Spinal cord (tissue), 10 donors: ENCODE data around the gene ALDH2. TPM values are rescaled to one million over a fixed set of nuclear protein-coding genes. Genes with fewer than 3 reads are reported as not detected.
"Not testable (repeated sequence)": the region's sequence is repeated elsewhere in the genome, so short reads cannot be mapped to it uniquely, and the experiment has no call there.

ENCODE experiments used
- DNase-seq, 6 donors: peaks; one replicate each; pipeline versions ENCODE4 v3.0.0 to v3.0.0-alpha.2; 2013 to 2015; ENCODE audit warnings: low spot score in 6 of 6, low read depth in 4 of 6
- H3K27ac ChIP-seq: one replicate; pipeline ENCODE4 v1.5.1; 2013; ENCODE audit warnings: low read depth, low read length, control low read depth
- H3K27me3 ChIP-seq: one replicate; pipeline ENCODE4 v1.6.1; 2013; ENCODE audit warnings: low read length; ENCODE audit not compliant: control insufficient read depth, insufficient read depth
- H3K36me3 ChIP-seq: one replicate; pipeline ENCODE4 v1.6.1; 2013; ENCODE audit warnings: low read length; ENCODE audit not compliant: control insufficient read depth, insufficient read depth
- H3K4me1 ChIP-seq: one replicate; pipeline ENCODE4 v1.6.1; 2013; ENCODE audit warnings: low read length; ENCODE audit not compliant: control insufficient read depth, insufficient read depth
- H3K4me3 ChIP-seq: one replicate; pipeline ENCODE4 v1.5.1; 2013; ENCODE audit warnings: low read depth, low read length, control low read depth
- H3K9me3 ChIP-seq: one replicate; pipeline ENCODE4 v1.6.1; 2013; ENCODE audit warnings: low read length; ENCODE audit not compliant: control insufficient read depth, insufficient read depth
- WGBS: methylation state at CpG from one replicate; pipeline ENCODE4 v1.1.5; 2013; ENCODE audit warnings: missing lambda C conversion rate; ENCODE audit not compliant: insufficient coverage; 5-methylcytosine and 5-hydroxymethylcytosine counted together
- polyA plus RNA-seq, 2 donors: library from polyadenylated mRNA; unstranded; fragments of 120-200 nt; gene quantifications; one replicate each; pipeline ENCODE4 v1.2.1, GENCODE V29; 2013; ENCODE audit not compliant: insufficient read length in 2 of 2
- total RNA-seq, 2 donors: library from RNA; depleted of rRNA in 1 of 2; stranded (reverse); fragments of 120-200 nt in 1 of 2; fragments of >200 nt in 1 of 2; gene quantifications; one replicate each; pipeline versions ENCODE4 v1.2.3 to v1.2.4, GENCODE V29; 2013 to 2014
- donor health status: healthy.

ALDH2 gene
- total and polyA plus RNA-seq, 4 donors, result 45.4 to 172 (median 108) TPM

DNA sequence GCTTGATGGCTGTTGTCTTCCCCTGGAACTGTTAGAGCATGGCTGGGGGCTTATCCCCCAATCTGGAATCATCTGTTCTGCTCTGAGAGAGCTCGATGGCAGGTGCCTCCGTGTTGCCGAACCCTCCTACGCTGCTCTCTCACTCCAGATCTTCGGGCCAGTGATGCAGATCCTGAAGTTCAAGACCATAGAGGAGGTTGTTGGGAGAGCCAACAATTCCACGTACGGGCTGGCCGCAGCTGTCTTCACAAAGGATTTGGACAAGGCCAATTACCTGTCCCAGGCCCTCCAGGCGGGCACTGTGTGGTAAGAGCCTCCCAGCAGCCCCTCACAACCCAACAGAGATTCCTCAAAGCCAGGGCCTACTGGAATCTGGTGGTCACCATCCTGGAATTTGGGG lies 33.0 kb downstream of the ALDH2 start:
- Histone ChIP-seq H3K27ac (no peak overlapping the region), H3K27me3 (no peaks in the 10 kb centered on the region), H3K4me3 (no peak overlapping the region), H3K4me1 (no peaks in the 10 kb centered on the region), H3K36me3 (peaks cover 66% of the 10 kb centered on the region), H3K9me3 (no peaks in the 10 kb centered on the region)
- 100% methylated on average over 9 of the region's 9 CpGs for WGBS
- no peak for DNase-seq

DNA sequence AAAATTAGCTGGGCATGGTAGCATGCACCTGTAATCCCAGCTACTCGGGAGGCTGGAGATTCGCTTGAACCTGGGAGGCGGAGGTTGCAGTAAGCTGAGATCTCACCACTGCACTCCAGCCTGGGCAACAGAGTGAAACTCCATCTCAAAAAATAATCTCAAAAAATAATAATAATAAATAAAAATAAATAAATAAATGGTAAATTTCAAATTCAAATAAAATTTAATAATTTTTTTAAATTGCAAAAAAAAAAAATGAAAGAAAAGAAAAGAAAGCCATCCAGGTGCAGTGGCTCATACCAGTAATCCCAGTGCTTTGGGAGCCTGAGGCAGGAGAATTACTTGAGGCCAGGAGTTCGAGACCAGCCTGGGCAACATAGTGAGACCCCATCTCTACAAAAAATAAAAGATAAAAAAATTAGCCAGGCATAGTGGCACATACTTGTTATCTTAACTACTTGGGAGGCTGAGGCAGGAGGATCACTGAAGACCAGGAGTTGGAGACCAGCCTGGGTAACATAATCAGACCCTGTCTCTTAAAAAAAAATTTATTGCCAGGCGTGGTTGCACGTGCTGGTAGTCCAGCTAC lies 36.4 kb downstream of the ALDH2 start:
- Histone ChIP-seq H3K36me3 (peaks cover 62% of the 10 kb centered on the region), H3K9me3 (no peaks in the 10 kb centered on the region)
- WGBS, result 50% methylated on average over 2 of the region's 6 CpGs

DNA sequence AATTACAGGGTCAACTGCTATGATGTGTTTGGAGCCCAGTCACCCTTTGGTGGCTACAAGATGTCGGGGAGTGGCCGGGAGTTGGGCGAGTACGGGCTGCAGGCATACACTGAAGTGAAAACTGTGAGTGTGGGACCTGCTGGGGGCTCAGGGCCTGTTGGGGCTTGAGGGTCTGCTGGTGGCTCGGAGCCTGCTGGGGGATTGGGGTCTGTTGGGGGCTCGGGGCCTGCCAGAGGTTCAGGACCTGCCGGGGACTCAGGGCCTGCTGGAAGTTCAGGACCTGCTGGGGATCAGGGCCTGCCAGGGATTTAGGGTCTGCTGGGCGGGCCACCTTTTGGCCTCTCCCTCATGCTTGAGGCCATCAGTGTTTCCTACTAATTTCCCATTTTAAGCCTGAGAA lies 37.1 kb downstream of the ALDH2 start:
- WGBS, result 96% methylated on average over 8 of the region's 8 CpGs
- Histone ChIP-seq H3K27ac (no peak overlapping the region), H3K4me3 (no peak overlapping the region), H3K9me3 (no peaks in the 10 kb centered on the region), H3K36me3 (peaks cover 64% of the 10 kb centered on the region), H3K27me3 (no peaks in the 10 kb centered on the region), H3K4me1 (no peaks in the 10 kb centered on the region)
- DNase-seq, result no peak

More for the DNA sequence above, 36.4 kb downstream of the ALDH2 start:
- Histone ChIP-seq H3K4me3 (no peak overlapping the region), H3K27ac (no peak overlapping the region), H3K27me3 (no peaks in the 10 kb centered on the region), H3K4me1 (no peaks in the 10 kb centered on the region)
- DNase-seq, result no peak

DNA sequence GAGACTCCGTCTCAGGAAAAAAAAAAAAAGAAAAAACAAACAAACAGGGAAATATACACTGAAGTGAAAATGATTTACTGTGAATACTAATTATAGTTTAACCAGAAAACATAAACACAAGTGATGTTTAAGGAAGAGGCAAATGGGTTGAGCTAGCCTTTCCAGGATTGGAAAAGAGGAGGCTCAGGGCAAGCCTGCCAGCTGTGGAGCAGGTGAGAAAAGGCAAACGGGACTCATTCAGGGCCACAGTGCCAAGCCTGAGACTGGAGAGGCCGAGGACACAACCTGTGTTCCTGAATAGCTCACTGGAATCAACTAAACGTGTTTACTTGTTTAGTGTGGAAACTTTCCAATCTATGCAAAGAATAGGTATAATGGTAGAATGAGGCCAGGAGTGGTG lies 39.6 kb downstream of the ALDH2 start:
- peaks cover 66% of the 10 kb centered on the region for H3K36me3 ChIP-seq
- WGBS, result 100% methylated on average over 3 of the region's 4 CpGs

DNA sequence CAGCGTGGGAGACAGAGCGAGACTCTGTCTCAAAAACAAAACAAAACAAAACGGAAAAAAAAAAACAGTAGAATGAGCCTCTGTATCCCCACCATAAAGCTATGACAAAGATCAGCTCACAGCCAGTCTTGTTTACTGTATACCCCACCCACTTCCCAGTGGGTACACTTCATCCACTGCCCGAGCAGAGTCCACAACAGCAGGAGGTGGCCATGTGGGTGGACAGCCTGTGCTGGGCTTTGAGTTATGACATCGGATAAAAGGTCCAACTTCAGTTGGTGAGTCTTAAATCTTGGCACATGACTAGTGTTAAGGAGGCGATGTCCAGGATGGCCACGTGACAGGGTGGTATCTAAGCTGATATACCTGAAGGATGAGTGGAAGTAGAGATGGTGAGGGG lies 40.5 kb downstream of the ALDH2 start:
- WGBS, result 87% methylated on average over 6 of the region's 7 CpGs
- H3K36me3 ChIP-seq, result peaks cover 60% of the 10 kb centered on the region
- no peak for DNase-seq
- H3K4me3 ChIP-seq, result no peak overlapping the region
- no peaks in the 10 kb centered on the region for H3K27me3 ChIP-seq
- H3K9me3 ChIP-seq, result no peaks in the 10 kb centered on the region
- no peak overlapping the region for H3K27ac ChIP-seq
- H3K4me1 ChIP-seq, result no peaks in the 10 kb centered on the region

More for the DNA sequence above, 39.6 kb downstream of the ALDH2 start:
- Histone ChIP-seq H3K27me3 (no peaks in the 10 kb centered on the region), H3K27ac (no peak overlapping the region), H3K4me1 (no peaks in the 10 kb centered on the region), H3K4me3 (no peak overlapping the region), H3K9me3 (no peaks in the 10 kb centered on the region)
- DNase-seq, result no peak

DNA sequence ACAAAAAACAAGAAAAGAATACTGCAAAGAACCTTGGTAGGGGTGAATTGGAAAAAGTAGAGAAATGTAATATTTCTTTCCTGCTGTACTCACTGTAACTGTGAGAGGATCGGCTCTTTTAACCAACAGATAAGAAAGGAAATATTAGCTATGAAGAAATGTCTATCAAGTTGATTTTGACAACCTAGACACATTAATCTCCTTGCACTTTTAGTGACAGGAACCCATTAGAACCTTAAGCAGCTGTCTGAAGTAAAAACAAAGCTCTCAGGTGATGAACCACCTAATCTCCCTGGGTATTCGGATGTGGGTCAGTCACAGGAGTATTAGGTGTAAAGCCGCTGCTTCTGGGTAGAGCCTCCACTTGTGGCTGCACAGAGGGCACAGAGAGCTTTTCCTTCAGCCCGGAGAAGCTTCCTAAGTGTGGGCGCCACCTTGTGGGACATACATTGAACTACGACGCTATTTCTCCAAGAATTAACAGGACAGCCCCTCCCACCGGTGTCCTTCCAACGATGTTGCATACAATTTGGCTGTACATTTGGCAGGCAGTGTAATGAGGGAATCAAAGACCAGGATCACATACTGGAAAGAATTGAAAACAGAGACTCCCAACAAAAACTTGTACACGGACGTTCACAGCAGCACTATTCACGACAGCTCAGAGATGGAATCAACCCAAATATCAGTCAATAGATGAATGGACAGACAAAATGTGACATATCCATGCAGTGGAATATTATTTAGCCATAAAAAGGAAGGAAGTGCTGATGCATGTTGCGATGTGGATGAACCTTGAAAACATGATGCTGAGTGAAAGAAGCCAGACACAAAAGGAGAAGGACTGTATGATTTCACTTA lies 46.4 kb downstream of the ALDH2 start:
- H3K9me3 ChIP-seq, result no peaks in the 10 kb centered on the region
- H3K36me3 ChIP-seq, result peaks cover 28% of the 10 kb centered on the region
- no peaks in the 10 kb centered on the region for H3K27me3 ChIP-seq
- H3K4me1 ChIP-seq, result no peaks in the 10 kb centered on the region
- no peak overlapping the region for H3K4me3 ChIP-seq
- peak; percentile 28 to 91 (median 64) for DNase-seq
- no peak overlapping the region for H3K27ac ChIP-seq
- WGBS, result 11% methylated on average over 4 of the region's 13 CpGs

DNA sequence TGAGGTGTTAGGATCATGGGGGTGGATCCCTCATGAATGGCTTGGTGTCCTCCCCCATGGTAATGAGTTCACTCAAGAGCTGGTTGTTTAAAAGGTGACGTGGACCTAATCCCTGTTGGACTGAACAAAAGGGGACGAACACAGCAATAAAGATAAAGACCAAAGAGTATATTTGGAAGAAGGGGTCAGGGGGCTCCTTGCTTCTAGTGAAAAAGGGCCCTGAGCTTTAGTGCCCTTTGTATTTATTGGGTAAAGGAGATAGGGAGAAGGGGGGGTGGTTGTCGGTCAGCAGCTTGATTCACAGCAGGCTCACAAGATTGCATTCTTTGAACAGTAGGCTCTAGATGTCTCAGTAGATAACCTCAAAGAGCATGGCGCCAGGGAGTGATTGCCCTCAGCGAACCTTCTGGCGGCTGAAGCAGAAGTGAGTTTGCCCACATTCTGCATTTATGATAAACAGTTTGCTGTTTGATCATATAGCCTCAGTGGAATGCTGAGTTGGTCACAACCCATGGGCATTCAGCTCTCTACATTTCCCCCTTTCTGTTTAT lies 49.4 kb downstream of the ALDH2 start:
- no peaks in the 10 kb centered on the region for H3K4me1 ChIP-seq

DNA sequence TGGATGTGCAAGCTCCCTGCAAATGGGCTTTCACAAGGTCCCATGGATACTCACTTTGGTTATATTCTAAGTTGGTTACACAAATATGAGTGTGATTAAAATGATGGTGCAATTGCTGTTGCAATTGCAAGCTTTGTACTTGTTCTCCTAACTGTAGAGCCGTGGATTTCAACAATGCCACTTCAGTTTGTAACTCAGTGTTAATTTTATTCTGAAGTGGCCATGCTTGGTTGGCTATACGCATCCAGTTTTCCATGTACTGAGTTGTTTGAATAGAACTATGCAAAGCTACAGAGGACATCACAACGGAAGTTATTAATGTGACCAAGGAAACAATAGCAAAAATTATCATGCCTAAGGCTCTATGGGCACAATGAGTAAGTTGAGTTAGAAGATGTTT lies 50.2 kb downstream of the ALDH2 start:
- not testable (repeated sequence) for H3K9me3 ChIP-seq, H3K4me3 ChIP-seq, H3K36me3 ChIP-seq, H3K4me1 ChIP-seq, DNase-seq, H3K27ac ChIP-seq, H3K27me3 ChIP-seq
- WGBS, result 56% methylated on average over 3 of the region's 3 CpGs

More for the DNA sequence above, 49.4 kb downstream of the ALDH2 start:
- no peak overlapping the region for H3K27ac ChIP-seq
- 82% methylated on average over 6 of the region's 6 CpGs for WGBS
- peaks cover 4% of the 10 kb centered on the region for H3K36me3 ChIP-seq
- H3K27me3 ChIP-seq, result no peaks in the 10 kb centered on the region
- H3K4me3 ChIP-seq, result no peak overlapping the region
- no peaks in the 10 kb centered on the region for H3K9me3 ChIP-seq
- no peak for DNase-seq

DNA sequence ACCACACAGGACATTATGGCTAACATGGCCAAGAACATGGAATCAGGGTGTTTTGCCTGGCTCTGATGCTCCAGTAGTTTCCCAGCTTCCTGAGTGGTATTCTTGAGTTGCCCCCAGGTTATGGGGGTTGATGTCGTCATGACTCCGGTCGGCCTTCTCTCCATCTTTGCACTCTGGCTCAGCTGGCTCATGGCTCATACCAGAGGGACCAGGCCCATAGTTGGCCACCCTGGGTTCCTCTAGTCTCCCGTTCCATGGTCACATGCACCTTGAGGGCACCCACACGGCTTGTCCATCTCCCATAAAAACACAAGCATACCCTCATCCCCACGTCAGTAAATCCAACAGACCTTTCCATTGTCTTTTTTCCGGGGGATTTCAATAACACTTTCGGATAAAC lies 51.6 kb downstream of the ALDH2 start:
- no peak for DNase-seq
- Histone ChIP-seq H3K27me3 (no peaks in the 10 kb centered on the region), H3K27ac (no peak overlapping the region), H3K9me3 (no peaks in the 10 kb centered on the region), H3K36me3 (no peaks in the 10 kb centered on the region), H3K4me1 (no peaks in the 10 kb centered on the region), H3K4me3 (no peak overlapping the region)
- WGBS, result 80% methylated on average over 5 of the region's 8 CpGs
